ENCODE results near the gene ACOX3.

The ACOX3 gene

GRCh38 chr4:8404791-8405515, 35.6 kb downstream of the ACOX3 start:
- DNase-seq (ENCODE audit: low read depth), result no peak

DNA sequence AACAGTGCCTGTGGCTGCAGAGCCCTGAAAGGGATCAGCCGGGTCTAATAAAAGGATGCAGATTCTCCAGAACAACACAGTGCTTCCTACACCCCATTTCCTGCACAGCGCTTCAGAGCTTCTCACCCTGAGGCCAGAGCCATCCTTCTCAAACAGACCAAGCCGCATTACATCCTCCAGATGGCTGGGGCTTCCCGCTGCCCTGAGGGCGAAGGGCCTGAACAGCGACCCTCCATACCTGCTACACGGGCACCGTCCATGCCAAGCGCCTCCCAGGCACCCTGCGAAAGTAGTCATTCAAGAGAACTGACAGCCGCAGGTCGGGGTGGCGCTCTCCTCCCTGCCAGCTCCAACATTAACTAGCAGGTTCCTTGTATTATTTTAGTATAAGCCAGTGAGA, 36.5 kb downstream of the ACOX3 start:
- DNase-seq (ENCODE audit: low read depth), result no peak

- DNase-seq (ENCODE audit: low read depth), result peak; percentile 46
Observed at GRCh38 chr4:8403173-8403753, 37.3 kb downstream of the ACOX3 start.

DNA sequence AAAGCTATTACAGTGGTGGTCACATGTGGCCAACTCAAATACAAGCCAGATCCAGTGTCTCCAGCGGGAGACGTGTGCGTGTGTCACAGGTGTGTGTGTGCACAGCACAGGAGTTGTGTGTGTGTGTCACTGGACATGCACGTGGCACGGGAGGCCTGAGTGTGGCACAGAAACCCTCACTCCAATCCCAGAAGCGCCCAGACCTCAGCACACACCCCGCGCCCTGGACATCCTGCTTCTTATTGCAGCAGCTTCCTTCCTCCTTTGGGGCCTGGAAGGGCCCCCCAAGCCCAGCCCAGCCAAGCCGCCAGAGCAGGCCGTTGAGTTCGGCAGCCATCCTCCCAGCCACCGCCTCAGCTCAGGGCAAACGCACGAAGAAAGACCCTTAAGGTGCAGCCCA, 37.9 kb downstream of the ACOX3 start:
- no peak for DNase-seq (ENCODE audit: low read depth)

DNA sequence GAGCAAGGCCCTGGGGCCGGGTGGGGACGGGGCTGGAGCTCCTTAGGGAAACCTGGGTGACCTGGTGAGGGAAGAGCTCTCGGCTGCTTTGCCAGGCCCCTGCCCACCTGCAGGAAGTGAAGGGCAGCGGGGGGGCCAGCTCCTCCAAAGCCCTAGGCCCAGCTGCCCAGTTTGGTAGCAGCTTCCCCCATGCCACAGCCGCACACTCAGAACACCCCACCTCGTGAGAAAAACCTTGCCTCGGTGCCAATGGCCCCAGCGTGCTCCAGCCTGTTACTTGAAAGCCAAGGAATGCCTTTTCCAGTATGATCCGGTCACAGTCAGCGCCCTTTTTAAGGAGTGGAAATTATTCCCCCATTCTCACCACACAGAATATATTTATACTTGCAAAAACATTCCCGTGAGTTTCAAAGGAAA, 38.3 kb downstream of the ACOX3 start:
- DNase-seq (ENCODE audit: low read depth), result no peak

DNA sequence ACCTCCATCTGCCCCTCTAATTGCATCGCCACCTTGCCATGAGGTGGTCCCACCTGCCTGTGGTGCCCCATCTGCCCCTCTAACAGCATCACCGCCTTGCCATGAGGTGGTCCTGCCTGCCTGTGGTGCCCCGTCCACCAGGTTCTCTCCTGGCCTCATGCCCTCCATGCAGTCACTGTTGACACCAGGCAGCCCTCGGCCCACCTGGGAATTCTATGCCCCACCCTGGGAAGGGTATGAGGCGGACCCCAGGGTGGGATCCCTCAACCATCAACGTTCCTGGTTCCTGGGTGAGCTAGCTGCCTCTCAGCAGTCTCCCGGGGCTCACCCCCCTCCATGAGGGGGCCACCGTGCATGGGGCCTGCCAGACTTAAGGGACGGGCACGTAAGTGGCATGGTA, 38.9 kb downstream of the ACOX3 start:
- no peak for DNase-seq (ENCODE audit: low read depth)

DNA sequence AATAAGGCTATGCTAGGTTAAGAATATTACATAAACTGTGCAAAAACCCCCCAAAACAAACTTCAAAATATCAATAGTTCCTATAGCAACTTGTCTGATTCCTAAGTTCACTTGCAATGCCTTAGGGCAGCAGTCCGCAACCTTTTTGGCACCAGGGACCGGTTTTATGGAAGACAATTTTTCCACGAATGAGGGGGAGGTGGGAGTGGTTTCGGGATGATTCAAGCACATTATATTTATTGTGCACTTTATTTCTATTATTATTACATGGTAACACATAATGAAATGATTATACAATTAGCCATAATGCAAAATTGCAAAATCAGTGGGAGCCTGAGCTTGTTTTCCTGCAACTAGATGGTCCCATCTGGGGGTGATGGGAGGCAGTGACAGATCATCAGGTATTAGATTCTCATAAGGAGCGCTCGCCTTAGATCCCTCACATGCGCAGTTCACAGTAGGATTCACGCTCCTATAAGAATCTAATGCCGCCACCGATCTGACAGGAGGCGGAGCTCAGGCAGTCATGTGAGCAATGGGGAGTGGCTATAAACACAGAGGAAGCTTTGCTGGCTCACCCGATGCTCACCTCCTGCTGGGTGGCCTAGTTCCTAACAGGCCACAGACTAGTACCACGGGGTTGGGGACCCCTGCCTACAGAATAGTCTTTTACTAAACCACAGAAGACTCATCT, 39.7 kb downstream of the ACOX3 start:
- no peak for DNase-seq (ENCODE audit: low read depth)

GRCh38 chr4:8399298-8399697, 41.2 kb downstream of the ACOX3 start:
- DNase-seq (ENCODE audit: low read depth), result no peak

- DNase-seq (ENCODE audit: low read depth), result no peak
Observed at GRCh38 chr4:8398347-8398746, 42.2 kb downstream of the ACOX3 start.

- DNase-seq (ENCODE audit: low read depth), result no peak
Observed at GRCh38 chr4:8396762-8397406, 43.6 kb downstream of the ACOX3 start.

- no peak for DNase-seq (ENCODE audit: low read depth)
Observed at GRCh38 chr4:8395504-8396296, 44.8 kb downstream of the ACOX3 start.

DNA sequence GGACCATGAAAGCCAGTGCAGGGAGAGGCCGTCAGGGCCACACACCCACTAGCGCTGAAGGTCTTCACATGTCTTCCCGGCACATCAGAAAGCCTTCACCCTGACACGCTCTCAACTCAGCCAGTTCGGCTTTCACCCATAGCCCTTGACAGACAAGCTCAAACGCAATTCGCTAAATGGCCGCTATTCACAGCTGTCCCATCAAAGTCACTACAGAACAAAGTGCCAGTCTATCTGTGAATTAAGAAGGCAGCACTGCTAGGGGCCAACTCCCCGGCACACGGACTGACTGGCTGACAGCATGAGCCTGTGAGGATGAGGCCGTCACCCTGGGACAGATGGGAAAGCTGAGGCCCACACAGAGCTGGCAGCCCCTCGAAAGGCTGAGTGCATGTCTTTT, 45.7 kb downstream of the ACOX3 start:
- DNase-seq (ENCODE audit: low read depth), result no peak

GRCh38 chr4:8394061-8394519, 46.4 kb downstream of the ACOX3 start:
- DNase-seq (ENCODE audit: low read depth), result no peak

DNA sequence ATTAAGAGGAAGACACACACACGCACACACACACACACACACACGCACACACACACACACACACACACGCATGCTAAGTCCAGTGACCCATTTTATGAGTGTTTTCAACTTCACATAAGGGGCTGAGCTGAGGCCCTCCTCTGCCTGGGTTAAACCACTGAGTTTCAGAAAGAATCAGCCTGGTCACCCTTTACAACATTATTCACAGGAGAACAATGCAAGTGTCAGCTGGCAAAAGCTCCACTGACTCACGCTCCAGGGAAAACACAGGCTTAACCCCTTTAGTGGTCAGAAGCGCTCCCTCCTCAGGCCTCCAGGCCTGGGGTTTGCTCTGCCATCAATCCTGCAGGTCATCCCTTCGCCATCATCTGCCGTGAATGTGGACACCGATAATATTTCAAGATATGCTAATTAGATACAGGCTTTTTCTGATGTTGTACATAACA, 46.9 kb downstream of the ACOX3 start:
- DNase-seq (ENCODE audit: low read depth), result no peak

DNA sequence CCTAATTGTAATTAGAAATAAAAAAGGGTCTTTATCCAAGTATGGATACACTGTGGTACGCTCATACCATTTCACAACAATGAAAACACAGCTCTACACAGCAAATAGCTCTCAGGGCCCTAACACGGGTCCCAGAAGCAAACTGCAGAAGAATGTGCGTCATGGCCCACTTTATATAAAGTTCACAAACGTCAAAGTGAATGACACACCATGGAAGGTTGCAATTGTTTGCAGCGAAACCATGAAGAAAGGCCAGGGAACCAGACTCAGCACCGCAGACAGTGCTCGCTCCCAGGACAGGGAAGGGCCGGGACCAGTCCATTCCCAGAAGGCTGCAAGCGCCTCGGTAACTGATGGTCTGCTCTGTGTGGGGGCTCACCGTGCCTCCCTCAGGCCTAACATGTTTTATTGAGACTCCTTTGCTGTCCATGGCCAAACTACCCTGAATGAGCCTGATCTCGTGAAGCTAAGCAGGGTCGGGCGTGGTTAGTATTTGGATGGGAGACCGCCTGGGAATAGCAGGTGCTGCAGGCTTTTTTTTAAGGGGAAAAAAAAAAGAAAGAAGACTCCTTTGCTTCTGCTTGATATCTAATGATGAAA, 47.8 kb downstream of the ACOX3 start:
- DNase-seq (ENCODE audit: low read depth), result no peak

GRCh38 chr4:8391972-8392371, 48.6 kb downstream of the ACOX3 start:
- DNase-seq (ENCODE audit: low read depth), result no peak

DNA sequence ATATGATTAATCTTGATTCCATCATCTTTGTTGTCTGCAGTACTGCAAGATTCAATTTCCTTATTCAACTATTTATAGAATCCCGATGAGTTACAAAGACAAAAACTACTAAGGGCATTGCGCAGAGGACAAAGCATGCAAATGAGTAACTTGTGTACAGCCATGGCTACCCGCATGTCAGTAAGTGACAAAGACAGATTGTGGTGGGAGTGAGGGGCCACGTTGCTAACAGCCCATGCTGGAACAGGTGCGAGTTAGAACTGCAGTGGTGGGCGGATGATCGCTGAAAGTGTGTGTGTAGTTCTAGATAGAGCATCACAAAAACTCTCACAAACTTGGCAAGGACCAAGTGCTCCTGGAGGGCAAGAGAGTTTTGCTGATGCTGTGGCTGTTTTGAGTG, 49.5 kb downstream of the ACOX3 start:
- no peak for DNase-seq (ENCODE audit: low read depth)

DNA sequence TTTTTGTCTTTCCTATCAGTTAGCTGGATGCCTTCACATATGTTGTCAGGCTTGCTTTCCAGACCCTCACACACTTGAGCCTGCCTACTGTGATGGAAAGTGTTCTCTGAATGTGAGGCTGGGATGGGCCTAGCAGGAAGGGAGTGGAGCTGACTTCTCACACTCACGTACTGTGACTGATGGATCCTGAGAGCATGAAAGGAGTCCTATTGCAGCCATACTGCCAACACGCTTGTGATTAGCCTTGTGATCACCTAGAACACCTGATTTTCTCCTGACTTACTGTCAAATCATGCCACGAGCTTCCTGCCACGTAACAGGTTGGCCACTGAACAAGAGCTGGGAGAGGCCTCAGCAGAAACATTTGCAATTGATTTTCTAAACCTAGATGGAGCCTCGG, 49.9 kb downstream of the ACOX3 start:
- DNase-seq (ENCODE audit: low read depth), result no peak

GRCh38 chr4:8388528-8388870, 52.0 kb downstream of the ACOX3 start:
- DNase-seq (ENCODE audit: low read depth), result no peak

DNA sequence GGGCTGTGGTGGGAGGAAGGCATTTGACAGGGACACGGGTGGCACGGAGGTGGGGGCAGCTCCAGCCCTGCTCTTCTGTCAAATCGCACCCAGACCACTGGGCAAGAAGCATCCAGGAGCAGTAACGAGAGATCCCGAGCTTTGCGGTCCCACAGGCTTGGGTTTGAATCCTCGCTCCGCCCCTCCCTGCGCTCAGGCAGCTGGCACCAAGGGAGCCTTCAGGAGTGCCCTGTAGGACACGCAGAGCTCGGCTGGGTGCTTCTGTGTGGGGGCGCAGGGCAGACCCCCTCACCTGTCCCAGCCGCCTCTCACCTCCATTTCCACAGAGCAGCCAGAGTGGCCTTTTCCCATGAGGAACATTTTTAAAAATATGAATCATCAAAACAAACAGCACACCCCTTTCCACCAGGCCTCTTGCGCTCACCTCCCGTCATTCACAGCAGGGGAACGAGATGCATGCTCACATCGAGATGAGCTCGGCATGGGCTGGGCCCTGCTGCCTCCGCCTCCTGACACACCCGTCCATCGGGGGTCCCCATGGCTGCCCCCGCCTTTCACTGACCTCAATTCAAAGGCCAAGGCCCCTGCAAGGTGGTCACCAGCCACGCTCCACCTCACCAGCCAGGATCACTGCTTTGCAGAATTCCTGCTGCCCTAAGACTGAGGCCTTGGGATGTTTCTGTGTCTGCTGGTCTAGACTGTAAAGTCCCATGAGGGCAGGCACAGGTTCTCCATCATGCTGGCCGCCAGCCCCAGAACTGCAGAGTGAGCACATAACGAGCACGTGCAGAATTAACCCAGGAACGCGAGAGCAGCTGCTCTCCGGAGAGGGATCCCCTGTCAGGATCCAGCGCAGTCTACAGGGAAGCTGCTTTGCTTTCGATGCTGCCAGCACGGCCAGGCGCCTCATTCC, 52.7 kb downstream of the ACOX3 start:
- no peak for DNase-seq (ENCODE audit: low read depth)

DNA sequence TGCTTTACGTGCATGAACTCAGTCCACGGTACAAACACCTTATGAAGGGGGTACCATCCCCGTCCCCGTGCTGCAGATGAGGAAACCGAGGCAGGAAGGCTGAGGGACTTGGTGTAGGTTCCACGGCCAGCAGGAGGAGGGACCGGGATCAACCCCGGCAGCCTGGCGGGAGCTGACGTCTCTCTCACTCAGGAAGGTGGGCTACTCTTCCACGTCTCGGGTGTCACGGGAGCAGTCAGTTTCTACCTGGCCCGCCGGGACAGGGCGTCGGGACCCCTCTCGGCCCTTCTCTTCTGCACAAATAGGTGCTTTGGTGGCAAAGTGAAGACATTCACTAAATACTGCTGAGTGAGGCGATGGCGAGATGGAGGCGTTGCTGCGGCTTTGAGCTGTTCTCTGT, 53.3 kb downstream of the ACOX3 start:
- no peak for DNase-seq (ENCODE audit: low read depth)
